Panc1 (cell line): Measurements from ENCODE around the gene ACTR5. TPM values are rescaled to one million over a fixed set of nuclear protein-coding genes. Genes with fewer than 3 reads are reported as not detected.

Experiments used
- ATAC-seq: fragments of 200-7000 bp; cut with Tn5 transposase; 2 replicates; pipeline ENCODE4 v1.9.1; 2020; ENCODE audit warnings: mild to moderate bottlenecking, moderate library complexity
- BruUV-seq: library from RNA; stranded (reverse); fragments of 400-500 nt; replicated peaks from 2 replicates; lab custom pipeline; 2021; lab: Mats Ljungman, UMichigan
- CTCF ChIA-PET: fragments of 300-600 bp; sonication (Branson Sonifier 250); formaldehyde crosslinking; loops from one replicate; lab custom pipeline; 2022; ENCODE audit warnings: antibody characterized with exemption; lab: Charles Lee
- POLR2A ChIA-PET: fragments of 300-600 bp; sonication (Branson Sonifier 250); formaldehyde crosslinking; loops from one replicate; lab custom pipeline; 2022; ENCODE audit warnings: antibody characterized with exemption; lab: Charles Lee
- DNase-seq: peaks from one replicate; pipeline ENCODE4 v3.0.0-alpha.2; 2010; ENCODE audit warnings: low read depth, low spot score
- H3K27ac ChIP-seq: 2 replicates; pipeline ENCODE4 v1.5.1; 2011; ENCODE audit warnings: mild to moderate bottlenecking, low read length, inconsistent platforms
- H3K27me3 ChIP-seq: fragments of 200-500 bp; sonication (Bioruptor generic); 2 replicates; pipeline ENCODE4 v1.6.0; 2014; ENCODE audit warnings: low read length, inconsistent platforms; ENCODE audit not compliant: control insufficient read depth, insufficient read depth
- H3K36me3 ChIP-seq: fragments of 200-500 bp; sonication (Bioruptor generic); 2 replicates; pipeline ENCODE4 v1.5.1; 2014; ENCODE audit warnings: inconsistent platforms, mild to moderate bottlenecking, low read length, moderate library complexity; ENCODE audit not compliant: control insufficient read depth, insufficient read depth
- H3K4me1 ChIP-seq: 2 replicates; pipeline ENCODE4 v1.5.1; 2011; ENCODE audit warnings: inconsistent platforms, mild to moderate bottlenecking, low read length, moderate library complexity; ENCODE audit not compliant: control insufficient read depth, insufficient read depth
- H3K4me3 ChIP-seq, 2 experiments: 2 replicates each; pipeline ENCODE4 v1.5.1; 2011 to 2012; ENCODE audit warnings: low read depth in 2 of 2, low read length in 2 of 2, mild to moderate bottlenecking in 2 of 2, inconsistent platforms in 1 of 2, moderate library complexity in 1 of 2
- H3K9me3 ChIP-seq: fragments of 200-500 bp; sonication (Bioruptor generic); 2 replicates; pipeline ENCODE4 v1.5.1; 2014; ENCODE audit warnings: low read depth, mild to moderate bottlenecking, inconsistent platforms, low read length, moderate library complexity; ENCODE audit not compliant: control insufficient read depth, insufficient read depth
- POLR2AphosphoS5 ChIP-seq: IDR thresholded peaks from 2 replicates; pipeline ENCODE4 v1.6.1; 2012; ENCODE audit warnings: mild to moderate bottlenecking, low read depth, low read length, moderate library complexity
- REST ChIP-seq, 2 experiments: IDR thresholded peaks; 2 replicates each; pipeline ENCODE4 v1.6.1; 2011 to 2012; ENCODE audit warnings: low read depth in 2 of 2, control low read depth in 1 of 2, low read length in 1 of 2, mild to moderate bottlenecking in 1 of 2, moderate library complexity in 1 of 2; ENCODE audit not compliant: insufficient read depth in 1 of 2
- SIN3A ChIP-seq: IDR thresholded peaks from 2 replicates; pipeline ENCODE4 v1.6.1; 2012; ENCODE audit warnings: low read depth, mild to moderate bottlenecking, low read length, moderate library complexity, borderline replicate concordance; ENCODE audit not compliant: insufficient read depth
- TCF7L2 ChIP-seq: IDR thresholded peaks from 2 replicates; pipeline ENCODE4 v1.6.1; 2011; ENCODE audit warnings: mild to moderate bottlenecking, low read depth, low read length, inconsistent platforms
- in situ Hi-C: cut with HindIII; loops from 2 replicates; pipeline ENCODE4 v1.10.0; 2016; ENCODE audit warnings: low sequenced_read_pairs, low pct_unique_long_range_greater_than_20kb
- intact Hi-C: fragments of 100-400 bp; cut with micrococcal nuclease; formaldehyde crosslinking; loops from one replicate; pipeline ENCODE4 v1.10.0; 2022; ENCODE audit not compliant: unreplicated experiment
- total RNA-seq: library from RNA; stranded (reverse); gene quantifications from one replicate; pipeline ENCODE4 v1.2.1, GENCODE V29; 2021; ENCODE audit not compliant: unreplicated experiment
- TF ChIP-seq, protein P1 (sequence below): fragments of 450-650 bp; IDR thresholded peaks from 2 replicates; pipeline ENCODE4 v1.5.1; 2017; ENCODE audit warnings: mild to moderate bottlenecking

ACTR5 gene
- total RNA-seq, 1 experiment from 2014 or later: 12.1 TPM

- TF ChIP-seq, protein P1, sequence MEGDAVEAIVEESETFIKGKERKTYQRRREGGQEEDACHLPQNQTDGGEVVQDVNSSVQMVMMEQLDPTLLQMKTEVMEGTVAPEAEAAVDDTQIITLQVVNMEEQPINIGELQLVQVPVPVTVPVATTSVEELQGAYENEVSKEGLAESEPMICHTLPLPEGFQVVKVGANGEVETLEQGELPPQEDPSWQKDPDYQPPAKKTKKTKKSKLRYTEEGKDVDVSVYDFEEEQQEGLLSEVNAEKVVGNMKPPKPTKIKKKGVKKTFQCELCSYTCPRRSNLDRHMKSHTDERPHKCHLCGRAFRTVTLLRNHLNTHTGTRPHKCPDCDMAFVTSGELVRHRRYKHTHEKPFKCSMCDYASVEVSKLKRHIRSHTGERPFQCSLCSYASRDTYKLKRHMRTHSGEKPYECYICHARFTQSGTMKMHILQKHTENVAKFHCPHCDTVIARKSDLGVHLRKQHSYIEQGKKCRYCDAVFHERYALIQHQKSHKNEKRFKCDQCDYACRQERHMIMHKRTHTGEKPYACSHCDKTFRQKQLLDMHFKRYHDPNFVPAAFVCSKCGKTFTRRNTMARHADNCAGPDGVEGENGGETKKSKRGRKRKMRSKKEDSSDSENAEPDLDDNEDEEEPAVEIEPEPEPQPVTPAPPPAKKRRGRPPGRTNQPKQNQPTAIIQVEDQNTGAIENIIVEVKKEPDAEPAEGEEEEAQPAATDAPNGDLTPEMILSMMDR: no peak
- TF ChIP-seq TCF7L2 (no peak), REST (IDR thresholded peaks at IDR 0.05; ENCODE audit: insufficient read depth in 1 of 2, low read depth in 2 of 2, low read length in 1 of 2) (no peak), POLR2AphosphoS5 (no peak), SIN3A (no peak)
Observed at GRCh38 chr20:38704136-38704535, 44.1 kb upstream of the ACTR5 start.

DNA sequence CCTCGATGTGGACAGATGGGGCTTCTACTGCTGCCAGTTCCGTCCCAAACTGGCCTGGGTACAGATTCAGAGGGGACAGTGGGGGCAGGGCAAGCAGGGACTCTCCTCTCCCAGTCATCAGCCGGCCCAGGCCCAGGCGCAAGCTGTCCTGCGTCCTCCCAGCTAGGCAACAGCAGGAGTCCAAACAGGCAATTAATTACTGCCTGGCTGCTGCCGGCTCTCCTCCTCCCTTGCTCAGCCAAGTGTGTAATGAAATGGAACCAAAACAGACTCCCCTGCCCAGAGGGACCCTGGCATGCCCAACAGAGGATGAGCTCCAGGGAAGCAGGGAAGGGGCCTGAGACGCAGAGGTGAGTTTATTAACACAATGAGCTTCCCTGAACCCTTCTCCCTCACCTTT lies 41.8 kb upstream of the ACTR5 start:
- CTCF ChIA-PET: no interaction called here
- peaks cover 15% of the 10 kb centered on the region; the same call in 1 of the 2 replicates for H3K27me3 ChIP-seq
- no peak overlapping the region for H3K27ac ChIP-seq
- no peaks in the 10 kb centered on the region for H3K9me3 ChIP-seq
- intact Hi-C loops (no loop called here), in situ Hi-C loops (no loop called here)
- BruUV-seq: no TSS peak
- DNase-seq: no peak
- no peak overlapping the region for H3K4me3 ChIP-seq
- H3K36me3 ChIP-seq: no peaks in the 10 kb centered on the region
- H3K4me1 ChIP-seq: no peaks in the 10 kb centered on the region
- ATAC-seq: no peak; the same call in 1 of the 2 replicates
- TF ChIP-seq SIN3A (no peak), POLR2AphosphoS5 (no peak), TCF7L2 (no peak), REST (IDR thresholded peaks at IDR 0.05; ENCODE audit: insufficient read depth in 1 of 2, low read depth in 2 of 2, low read length in 1 of 2) (no peak)
- TF ChIP-seq, protein P1: no peak
- POLR2A ChIA-PET: no interaction called here

More at GRCh38 chr20:38704136-38704535, 44.1 kb upstream of the ACTR5 start:
- Histone ChIP-seq H3K27ac (no peak overlapping the region), H3K4me1 (no peaks in the 10 kb centered on the region), H3K36me3 (no peaks in the 10 kb centered on the region), H3K9me3 (no peaks in the 10 kb centered on the region), H3K4me3 (no peak overlapping the region), H3K27me3 (peaks cover 32% of the 10 kb centered on the region; the same call in 1 of the 2 replicates)
- CTCF ChIA-PET: interaction anchor here (0.8 kb wide), 1 partner anchor 21 kb away, joined by 5 read pairs; no protein-coding TSS in a partner anchor
- in situ Hi-C loops (no loop called here), intact Hi-C loops (no loop called here)
- DNase-seq (no peak), ATAC-seq (no peak)
- BruUV-seq: no TSS peak
- POLR2A ChIA-PET: no interaction called here
